Skeletal muscle cell (primary cell): ENCODE measurements around the gene MEIG1.
"Not testable (repeated sequence)": the region's sequence is repeated elsewhere in the genome, so short reads cannot be mapped to it uniquely, and the experiment has no call there.

Experiments
- DNase-seq: peaks from one replicate; pipeline ENCODE4 v3.0.0-alpha.2; 2010; ENCODE audit warnings: low read depth
- H3K4me3 ChIP-seq: 2 replicates; pipeline ENCODE4 v1.5.1; 2011; ENCODE audit warnings: low read depth, mild to moderate bottlenecking, control low read depth, low read length, moderate library complexity

MEIG1 gene, protein sequence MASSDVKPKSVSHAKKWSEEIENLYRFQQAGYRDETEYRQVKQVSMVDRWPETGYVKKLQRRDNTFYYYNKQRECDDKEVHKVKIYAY

DNA sequence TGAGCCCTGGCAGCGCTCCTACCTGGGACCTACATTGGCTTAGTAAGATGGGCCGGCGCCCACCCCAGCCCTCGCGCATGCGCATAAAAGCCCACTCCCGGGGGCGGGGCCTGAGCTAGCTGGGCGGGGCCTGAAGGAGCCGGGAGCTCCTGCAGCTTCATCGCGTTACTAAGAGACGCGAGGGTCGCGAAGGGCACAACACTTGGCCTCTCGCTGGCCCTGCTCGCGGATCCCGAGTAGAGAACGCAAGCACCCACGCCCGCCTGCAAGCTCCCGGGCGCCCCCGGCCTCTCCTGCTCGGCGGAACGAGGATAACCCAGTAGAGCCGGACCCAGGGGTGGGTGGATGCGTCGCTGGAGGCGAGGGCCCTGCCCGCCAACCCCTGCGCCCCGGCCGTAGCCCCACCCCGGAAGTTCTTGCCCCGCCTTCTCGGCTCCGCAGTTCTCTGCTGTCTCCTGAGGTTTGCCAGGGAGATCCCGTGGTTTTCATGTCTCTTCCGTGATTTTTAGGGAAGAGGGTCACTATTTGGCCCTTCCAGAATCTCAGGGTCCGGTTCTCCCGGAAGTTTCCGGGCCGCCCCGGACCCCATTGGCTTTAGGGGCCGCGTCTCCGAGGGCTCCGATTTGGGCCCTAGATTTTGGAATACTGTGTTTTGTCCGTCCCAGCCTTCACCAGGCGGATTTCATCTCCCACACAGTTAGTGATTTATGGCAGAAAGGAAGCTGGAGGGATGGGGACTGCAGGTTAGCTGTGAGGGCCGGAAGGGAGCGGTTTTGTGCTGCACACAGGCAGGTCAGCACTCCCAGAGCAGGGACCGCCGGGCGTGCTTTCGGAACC, at the start of gene MEIG1:
Gene MEIG1 (plus strand): TSS at position 168 of the 837 bp plus-strand sequence. CDS start 7,081 bp downstream, outside the sequence.
- DNase-seq: peak; percentile 65
- peak within 1 kb of the TSS; percentile 65 for H3K4me3 ChIP-seq

GRCh38 chr10:14910953-14911352, 48.2 kb upstream of the MEIG1 start:
- no peak overlapping the region for H3K4me3 ChIP-seq
- no peak for DNase-seq

DNA sequence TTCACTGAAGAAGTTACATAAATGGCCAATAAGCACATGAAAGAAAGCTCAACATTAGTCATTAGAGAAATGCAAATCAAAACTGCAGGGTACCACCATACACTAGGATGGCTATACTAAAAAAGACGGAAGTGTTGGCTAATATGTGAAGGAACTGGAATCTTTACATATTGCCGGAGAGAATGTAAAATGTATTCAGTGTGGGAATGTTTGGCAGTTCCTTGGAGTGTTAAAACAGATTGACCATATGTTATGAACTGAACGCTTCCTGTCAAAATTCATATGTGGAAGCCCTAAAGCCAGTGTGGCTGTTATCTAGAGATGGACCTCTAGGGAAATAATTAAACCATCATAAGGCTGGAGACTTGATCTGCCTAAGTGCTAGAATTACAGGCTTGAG, 47.4 kb upstream of the MEIG1 start:
- H3K4me3 ChIP-seq: no peak overlapping the region
- DNase-seq: no peak

GRCh38 chr10:14916600-14916999, 42.6 kb upstream of the MEIG1 start:
- H3K4me3 ChIP-seq: no peak overlapping the region
- DNase-seq: no peak

DNA sequence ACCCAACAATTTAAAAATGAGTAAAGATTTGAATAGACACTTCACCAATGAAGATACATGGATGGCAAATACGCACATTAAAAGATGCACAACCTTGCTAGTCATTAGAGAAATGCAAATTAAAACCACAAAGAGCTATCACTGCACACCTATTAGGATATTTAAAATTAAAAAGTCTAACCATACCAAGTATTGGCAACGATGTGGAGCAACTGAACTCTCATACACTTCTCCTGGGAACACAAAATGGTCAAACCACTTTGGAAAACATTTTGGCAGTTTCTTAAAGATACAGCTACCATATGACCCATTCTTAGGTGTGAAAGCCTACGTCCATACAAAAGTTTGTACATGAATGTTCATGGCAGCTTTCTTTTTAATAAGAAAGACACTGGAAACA, 41.4 kb upstream of the MEIG1 start:
- H3K4me3 ChIP-seq: no peak overlapping the region
- no peak for DNase-seq

DNA sequence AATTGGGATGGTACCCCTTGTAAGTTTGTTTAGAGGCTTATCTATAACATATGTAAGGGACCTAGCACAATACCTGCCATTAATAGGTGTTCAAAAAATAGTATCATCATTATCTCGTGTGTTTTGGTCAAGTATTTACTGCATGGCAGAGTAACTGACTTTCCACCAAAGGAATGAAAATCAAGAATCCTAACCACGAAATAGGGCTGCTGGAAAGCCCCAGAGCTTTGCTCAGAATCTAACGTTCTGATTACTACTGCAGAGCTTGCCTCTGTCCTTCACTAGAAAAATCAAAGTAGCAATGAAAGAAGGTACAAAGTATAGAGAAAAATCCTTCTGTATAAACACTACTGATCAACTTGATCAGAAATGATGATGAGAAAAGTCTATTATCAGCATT, 40.2 kb upstream of the MEIG1 start:
- DNase-seq: no peak
- H3K4me3 ChIP-seq: no peak overlapping the region

- H3K4me3 ChIP-seq: no peak overlapping the region
- DNase-seq: no peak
Measured at GRCh38 chr10:14924013-14924412, 35.2 kb upstream of the MEIG1 start.

- no peak for DNase-seq
- no peak overlapping the region for H3K4me3 ChIP-seq
Measured at GRCh38 chr10:14925268-14925667, 33.9 kb upstream of the MEIG1 start.

- H3K4me3 ChIP-seq: no peak overlapping the region
- no peak for DNase-seq
Measured at GRCh38 chr10:14926061-14926470, 33.1 kb upstream of the MEIG1 start.

GRCh38 chr10:14926722-14927416, 32.3 kb upstream of the MEIG1 start:
- no peak for DNase-seq
- H3K4me3 ChIP-seq: no peak overlapping the region

GRCh38 chr10:14930610-14931009, 28.6 kb upstream of the MEIG1 start:
- no peak overlapping the region for H3K4me3 ChIP-seq
- no peak for DNase-seq

DNA sequence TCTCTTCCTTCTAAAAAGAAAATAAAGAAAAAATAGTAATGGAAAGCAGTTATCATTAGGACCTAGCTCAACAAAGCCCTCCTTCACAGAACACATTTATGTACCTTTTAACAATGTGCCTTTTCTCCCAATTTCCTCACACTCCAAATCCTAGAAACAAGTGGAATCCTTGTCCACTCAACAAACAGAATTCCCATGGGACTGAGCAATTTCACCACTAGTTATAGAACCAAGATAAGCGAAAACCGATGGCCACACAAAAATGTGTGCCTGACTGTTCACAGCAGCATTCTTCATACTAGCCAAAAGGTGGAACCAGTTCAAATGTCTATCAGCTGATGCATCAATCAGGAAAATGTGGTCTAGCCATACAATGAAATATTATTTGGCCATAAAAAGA, 22.6 kb upstream of the MEIG1 start:
- DNase-seq: no peak
- H3K4me3 ChIP-seq: no peak overlapping the region

DNA sequence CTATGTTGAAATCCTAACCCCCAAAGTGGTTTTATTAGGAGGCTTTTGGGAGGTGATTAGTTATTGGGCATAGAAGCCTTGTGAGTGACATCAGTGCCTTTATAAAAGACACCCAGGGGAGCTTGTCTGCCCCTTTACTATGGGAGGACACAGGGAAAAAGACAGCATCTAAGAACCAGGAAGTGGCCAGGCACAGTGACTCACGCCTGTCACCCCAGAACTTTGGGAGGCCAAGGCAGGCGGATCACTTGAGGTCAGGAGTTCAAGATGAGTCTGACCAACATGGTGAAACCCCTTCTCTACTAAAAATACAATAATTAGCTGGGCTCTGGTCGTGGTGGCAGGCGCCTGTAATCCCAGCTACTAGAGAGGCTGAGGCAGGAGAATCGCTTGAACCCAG, 20.2 kb upstream of the MEIG1 start:
- not testable (repeated sequence) for DNase-seq, H3K4me3 ChIP-seq

DNA sequence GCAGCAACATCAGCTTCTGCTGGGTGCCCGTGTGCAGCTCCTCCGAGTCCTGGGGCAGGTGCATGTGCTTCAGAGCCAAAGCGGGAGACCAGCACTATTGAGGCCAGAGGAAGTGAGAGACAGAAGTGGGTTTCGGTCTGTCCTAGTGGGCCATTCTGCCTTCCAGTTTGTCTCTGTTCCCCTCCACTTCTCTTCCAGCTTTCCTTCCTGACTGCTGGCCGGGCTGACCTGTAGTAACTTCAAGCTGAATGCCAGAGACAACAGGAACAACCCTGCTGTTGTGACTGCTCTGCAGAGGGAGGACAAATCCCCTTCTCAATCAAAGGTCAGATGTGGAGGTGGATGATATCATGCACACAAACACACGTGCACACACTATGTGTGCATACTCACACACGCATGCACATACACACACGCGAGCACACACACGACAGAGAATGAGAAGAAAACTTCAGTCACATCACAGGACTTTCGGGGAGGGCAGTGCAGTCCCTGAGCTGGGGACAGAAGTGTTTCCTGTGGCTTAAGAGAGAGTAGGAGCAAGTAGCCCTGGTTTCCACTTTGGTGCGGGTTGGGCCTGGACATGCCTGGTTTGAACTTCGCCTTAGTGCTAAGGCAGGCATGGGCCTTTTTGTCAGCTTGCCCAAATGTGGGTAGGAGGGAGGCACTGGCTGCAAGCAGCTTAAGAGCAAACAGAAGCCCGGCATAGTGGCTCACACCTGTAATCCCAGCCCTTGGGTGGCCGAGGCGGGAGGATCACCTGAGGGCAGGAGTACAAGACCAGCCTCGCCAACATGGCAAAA, 16.8 kb upstream of the MEIG1 start:
- H3K4me3 ChIP-seq, DNase-seq: not testable (repeated sequence)

- not testable (repeated sequence) for H3K4me3 ChIP-seq, DNase-seq
Measured at GRCh38 chr10:14942950-14943338, 16.2 kb upstream of the MEIG1 start.

- no peak overlapping the region for H3K4me3 ChIP-seq
- no peak for DNase-seq
Measured at GRCh38 chr10:14945108-14945507, 14.1 kb upstream of the MEIG1 start.

DNA sequence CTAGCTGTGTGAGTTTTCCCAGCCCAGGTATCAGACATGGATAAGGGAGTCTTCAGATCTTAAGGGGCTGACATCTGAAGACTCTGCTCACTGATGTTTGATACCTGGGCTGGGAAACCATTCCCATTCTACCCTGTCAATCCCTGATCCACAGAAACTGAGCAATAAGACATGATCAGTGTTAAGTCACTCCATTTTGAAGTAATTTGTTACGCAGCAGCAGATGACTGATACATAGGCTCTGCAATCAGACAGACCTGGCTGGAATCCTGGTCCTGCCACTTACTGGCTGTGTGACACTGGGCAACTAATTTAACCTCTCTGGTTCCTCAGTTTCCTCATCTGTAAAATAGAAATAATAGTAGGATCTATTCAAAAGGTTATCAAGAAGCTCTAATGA, 11.9 kb upstream of the MEIG1 start:
- no peak for DNase-seq
- H3K4me3 ChIP-seq: no peak overlapping the region

- no peak overlapping the region for H3K4me3 ChIP-seq
- no peak for DNase-seq
Measured at GRCh38 chr10:14949291-14949690, 9.9 kb upstream of the MEIG1 start.

DNA sequence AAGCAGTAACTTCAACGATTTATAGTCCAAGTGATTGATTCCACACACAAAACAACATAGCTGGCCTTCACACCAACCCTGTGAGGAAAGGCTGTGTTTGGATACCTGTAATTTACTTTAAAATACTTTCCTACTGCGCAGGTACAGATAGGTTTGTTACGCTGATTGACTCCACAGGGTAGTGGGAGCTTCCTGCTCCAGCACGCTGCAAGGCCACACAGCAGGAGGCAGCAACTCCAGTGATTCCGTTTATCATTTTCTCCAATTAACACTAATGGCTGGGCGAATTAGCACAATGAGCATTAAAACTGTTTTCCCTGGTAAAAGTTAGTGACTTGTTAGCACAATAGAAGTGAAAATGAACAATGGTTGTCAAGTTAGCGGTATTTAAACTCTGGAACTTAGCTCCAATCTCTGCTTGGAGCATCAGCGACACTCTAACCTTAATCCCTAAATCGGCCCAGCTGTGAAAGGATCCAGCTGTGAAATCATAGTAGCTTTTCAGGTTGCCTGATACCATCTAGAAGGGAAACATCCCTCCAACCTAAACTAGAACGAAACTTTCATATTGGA, 6.3 kb upstream of the MEIG1 start:
- peak overlapping the region; percentile 84 for H3K4me3 ChIP-seq
- DNase-seq: no peak
